Measurements from ENCODE around the gene CEACAM18.

DNA sequence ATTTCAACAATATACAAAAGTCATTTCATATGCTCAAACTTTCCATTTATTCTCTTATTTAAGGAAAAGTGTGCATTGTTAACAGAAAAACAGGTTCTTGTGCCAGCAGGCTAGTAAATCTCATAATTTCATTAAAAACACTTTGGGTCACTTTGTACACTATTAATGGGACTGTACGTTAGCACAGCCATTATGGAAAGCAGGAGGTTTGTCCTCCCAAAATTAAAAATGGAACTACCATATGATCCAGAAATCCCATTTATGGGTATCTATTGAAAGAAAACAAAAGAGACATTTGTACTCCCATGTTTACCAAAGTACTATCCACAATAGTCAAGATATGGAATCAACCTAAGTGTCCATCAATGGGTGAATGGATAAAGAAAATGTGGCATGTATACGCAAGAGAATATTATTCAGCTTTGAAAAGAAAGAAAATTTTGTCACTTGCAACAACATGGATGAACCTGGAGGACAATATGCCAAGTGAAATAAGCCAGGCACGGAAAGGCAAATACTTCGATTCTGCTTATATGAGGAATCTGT, 61.6 kb downstream of the CEACAM18 start:
- TF ChIP-seq, protein P1, sequence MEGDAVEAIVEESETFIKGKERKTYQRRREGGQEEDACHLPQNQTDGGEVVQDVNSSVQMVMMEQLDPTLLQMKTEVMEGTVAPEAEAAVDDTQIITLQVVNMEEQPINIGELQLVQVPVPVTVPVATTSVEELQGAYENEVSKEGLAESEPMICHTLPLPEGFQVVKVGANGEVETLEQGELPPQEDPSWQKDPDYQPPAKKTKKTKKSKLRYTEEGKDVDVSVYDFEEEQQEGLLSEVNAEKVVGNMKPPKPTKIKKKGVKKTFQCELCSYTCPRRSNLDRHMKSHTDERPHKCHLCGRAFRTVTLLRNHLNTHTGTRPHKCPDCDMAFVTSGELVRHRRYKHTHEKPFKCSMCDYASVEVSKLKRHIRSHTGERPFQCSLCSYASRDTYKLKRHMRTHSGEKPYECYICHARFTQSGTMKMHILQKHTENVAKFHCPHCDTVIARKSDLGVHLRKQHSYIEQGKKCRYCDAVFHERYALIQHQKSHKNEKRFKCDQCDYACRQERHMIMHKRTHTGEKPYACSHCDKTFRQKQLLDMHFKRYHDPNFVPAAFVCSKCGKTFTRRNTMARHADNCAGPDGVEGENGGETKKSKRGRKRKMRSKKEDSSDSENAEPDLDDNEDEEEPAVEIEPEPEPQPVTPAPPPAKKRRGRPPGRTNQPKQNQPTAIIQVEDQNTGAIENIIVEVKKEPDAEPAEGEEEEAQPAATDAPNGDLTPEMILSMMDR (IDR thresholded peaks at IDR 0.05; ENCODE audit: borderline replicate concordance, extremely low read depth, low read length, poor library complexity, severe bottlenecking): no peak
- no peak for TF ChIP-seq EZH2 (IDR thresholded peaks at IDR 0.05; ENCODE audit: borderline replicate concordance, low read depth, low read length, severe bottlenecking)

All from DND-41 (cell line).